Measurements from ENCODE around the gene HOXB5. TPM values are rescaled to one million over a fixed set of nuclear protein-coding genes. Genes with fewer than 3 reads are reported as not detected.

HOXB5 gene
- total RNA-seq, 1 experiment from 2014 or later, result not detected

DNA sequence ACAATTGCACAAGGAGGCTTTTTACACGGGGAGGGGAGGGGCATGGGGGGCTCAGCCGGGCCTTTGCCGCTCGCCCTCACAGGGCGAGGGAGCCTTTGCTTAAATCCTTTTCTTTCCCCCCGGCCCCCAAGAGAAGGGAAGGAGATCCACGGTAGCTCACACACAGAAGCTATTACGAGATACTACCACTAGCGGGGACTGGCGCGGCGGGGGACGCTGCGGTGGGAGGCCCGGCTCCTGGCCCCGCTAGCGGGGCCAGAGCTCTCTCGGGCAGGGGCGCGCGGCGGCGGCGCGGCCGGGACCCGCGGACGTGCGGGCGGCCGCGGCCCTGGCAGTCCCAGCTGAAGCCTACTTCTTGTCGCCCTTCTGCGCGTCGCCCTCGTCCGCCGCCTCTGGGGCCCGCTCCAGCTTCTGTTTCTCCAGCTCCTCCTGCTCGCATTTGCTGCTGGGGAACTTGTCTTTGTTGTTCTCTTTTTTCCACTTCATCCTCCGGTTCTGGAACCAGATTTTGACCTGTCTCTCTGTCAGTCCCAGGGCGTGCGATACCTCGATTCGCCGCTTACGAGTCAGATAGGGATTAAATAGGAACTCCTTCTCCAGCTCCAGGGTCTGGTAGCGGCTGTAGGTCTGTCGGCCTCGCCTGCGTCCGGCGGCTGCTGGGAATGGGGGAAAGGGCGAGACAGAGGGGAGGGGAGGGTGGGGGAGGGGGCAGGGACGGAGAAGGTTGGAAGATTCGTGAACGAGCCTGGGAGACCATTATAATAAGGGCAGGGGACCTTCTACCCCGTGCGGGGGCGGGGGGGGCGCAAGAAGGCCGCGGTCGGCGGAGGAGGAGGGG lies 19.5 kb upstream of the HOXB5 start:
- peak; percentile 56 to 62 for TF ChIP-seq CTCF (IDR thresholded peaks at IDR 0.05; ENCODE audit: insufficient read depth in 1 of 2, low read depth in 1 of 2, low read length in 1 of 2, severe bottlenecking in 1 of 2, unreplicated experiment in 1 of 2)
- ChIA-PET CTCF (interaction anchor here (0.5 to 1.4 kb wide), 36 partner anchors 9 to 981 kb away, joined by 3 to 28 read pairs (median 3); partner anchors contain the start of genes HOXB5, HOXB9 and NFE2L1), POLR2A (interaction anchor here (0.6 to 0.9 kb wide), 3 partner anchors 12 to 655 kb away, joined by 3 to 6 read pairs (median 5); partner anchors contain the start of genes NFE2L1 and PRR15L)
- no peaks in the 10 kb centered on the region for H3K36me3 ChIP-seq (ENCODE audit: control insufficient read depth, insufficient read depth, low read length)
- H3K27me3 Mint-ChIP-seq (ENCODE audit: insufficient read depth, unreplicated experiment), result peaks cover 43% of the 10 kb centered on the region
- H3K4me3 ChIP-seq (ENCODE audit: low read depth, low read length), result peak overlapping the region; percentile 70
- no TSS peak for BruUV-seq (replicated peaks)
- intact Hi-C loops (cut with micrococcal nuclease; ENCODE audit: unreplicated experiment), result loop anchor here (1.0 to 2.0 kb wide), 2 partner anchors 115 to 460 kb away; no protein-coding TSS in a partner anchor
- peaks cover 9% of the 10 kb centered on the region for H3K36me3 Mint-ChIP-seq (ENCODE audit: insufficient read depth, unreplicated experiment)
- peaks cover 13% of the 10 kb centered on the region for H3K27me3 ChIP-seq (replicated peaks; ENCODE audit: control insufficient read depth, insufficient read depth, low read length)
- H3K27ac Mint-ChIP-seq (ENCODE audit: unreplicated experiment), result peak overlapping the region; percentile 4
- H3K9me3 Mint-ChIP-seq (ENCODE audit: unreplicated experiment), result no peaks in the 10 kb centered on the region
- peaks cover 10% of the 10 kb centered on the region for H3K4me1 ChIP-seq
- H3K4me1 Mint-ChIP-seq (ENCODE audit: low read depth, unreplicated experiment), result peaks cover 40% of the 10 kb centered on the region
- peak overlapping the region; percentile 86 for H3K4me3 Mint-ChIP-seq (ENCODE audit: unreplicated experiment)
- DNase-seq, result peak; percentile 79 to 82
- H3K9me3 ChIP-seq, result no peaks in the 10 kb centered on the region

GRCh38 chr17:48612456-48612853 lies 18.9 kb upstream of the HOXB5 start:
- peaks cover 41% of the 10 kb centered on the region for H3K27me3 Mint-ChIP-seq (ENCODE audit: insufficient read depth, unreplicated experiment)
- peak overlapping the region; percentile 86 for H3K4me3 Mint-ChIP-seq (ENCODE audit: unreplicated experiment)
- no peak for DNase-seq
- Histone ChIP-seq H3K9me3 (no peaks in the 10 kb centered on the region), H3K4me1 (peaks cover 9% of the 10 kb centered on the region), H3K36me3 (ENCODE audit: control insufficient read depth, insufficient read depth, low read length) (no peaks in the 10 kb centered on the region), H3K4me3 (ENCODE audit: low read depth, low read length) (peak overlapping the region; percentile 70), H3K27me3 (replicated peaks; ENCODE audit: control insufficient read depth, insufficient read depth, low read length) (peaks cover 7% of the 10 kb centered on the region)
- H3K27ac Mint-ChIP-seq (ENCODE audit: unreplicated experiment), result peak overlapping the region; percentile 4
- CTCF ChIA-PET, result interaction anchor here (0.5 to 1.4 kb wide), 30 partner anchors 9 to 587 kb away, joined by 3 to 28 read pairs (median 4); partner anchors contain the start of genes HOXB5, HOXB9 and NFE2L1
- TF ChIP-seq CTCF (IDR thresholded peaks at IDR 0.05; ENCODE audit: insufficient read depth in 1 of 2, low read depth in 1 of 2, low read length in 1 of 2, severe bottlenecking in 1 of 2, unreplicated experiment in 1 of 2), result no peak
- peaks cover 15% of the 10 kb centered on the region for H3K36me3 Mint-ChIP-seq (ENCODE audit: insufficient read depth, unreplicated experiment)
- no TSS peak for BruUV-seq (replicated peaks)
- H3K4me1 Mint-ChIP-seq (ENCODE audit: low read depth, unreplicated experiment), result peaks cover 36% of the 10 kb centered on the region
- POLR2A ChIA-PET, result interaction anchor here (0.8 to 0.9 kb wide), 2 partner anchors 13 to 565 kb away, joined by 3 to 5 read pairs; partner anchors contain the start of gene NFE2L1
- no peaks in the 10 kb centered on the region for H3K9me3 Mint-ChIP-seq (ENCODE audit: unreplicated experiment)
- intact Hi-C loops (cut with micrococcal nuclease; ENCODE audit: unreplicated experiment), result loop anchor here (2.0 kb wide), 1 partner anchor 460 kb away; no protein-coding TSS in a partner anchor

- ChIA-PET CTCF (interaction anchor here (1.3 kb wide), 1 partner anchor 260 kb away, joined by 13 read pairs; no protein-coding TSS in a partner anchor), POLR2A (no interaction called here)
- Histone ChIP-seq H3K4me1 (peaks cover 9% of the 10 kb centered on the region), H3K27me3 (replicated peaks; ENCODE audit: control insufficient read depth, insufficient read depth, low read length) (peaks cover 7% of the 10 kb centered on the region), H3K36me3 (ENCODE audit: control insufficient read depth, insufficient read depth, low read length) (no peaks in the 10 kb centered on the region), H3K4me3 (ENCODE audit: low read depth, low read length) (peak overlapping the region; percentile 70), H3K9me3 (no peaks in the 10 kb centered on the region)
- H3K9me3 Mint-ChIP-seq (ENCODE audit: unreplicated experiment), result no peaks in the 10 kb centered on the region
- intact Hi-C loops (cut with micrococcal nuclease; ENCODE audit: unreplicated experiment), result loop anchor here (2.0 kb wide), 1 partner anchor 459 kb away; no protein-coding TSS in a partner anchor
- H3K36me3 Mint-ChIP-seq (ENCODE audit: insufficient read depth, unreplicated experiment), result peaks cover 15% of the 10 kb centered on the region
- peaks cover 31% of the 10 kb centered on the region for H3K4me1 Mint-ChIP-seq (ENCODE audit: low read depth, unreplicated experiment)
- H3K4me3 Mint-ChIP-seq (ENCODE audit: unreplicated experiment), result peak overlapping the region; percentile 86
- H3K27me3 Mint-ChIP-seq (ENCODE audit: insufficient read depth, unreplicated experiment), result peaks cover 35% of the 10 kb centered on the region
- peak overlapping the region; percentile 72 for H3K27ac Mint-ChIP-seq (ENCODE audit: unreplicated experiment)
- peak in 1 of 2 experiments; percentile 1 for TF ChIP-seq CTCF (IDR thresholded peaks at IDR 0.05; ENCODE audit: insufficient read depth in 1 of 2, low read depth in 1 of 2, low read length in 1 of 2, severe bottlenecking in 1 of 2, unreplicated experiment in 1 of 2)
- no TSS peak for BruUV-seq (replicated peaks)
- DNase-seq, result peak; percentile 81 to 88
These were observed 18.3 kb upstream of the HOXB5 start for GRCh38 chr17:48611681-48612455.

All from Caco-2 (cell line).